NCI-H1436 treated with DMSO at 0.1 percent for 48 hours (cell line): ENCODE results near the gene MARCHF10.

Experiments used
- DNase-seq: peaks from one replicate; lab custom pipeline; 2025; lab: John Stamatoyannopoulos, UW

Gene MARCHF10

GRCh38 chr17:62676952-62677596, 131.0 kb downstream of the MARCHF10 start:
- no peak for DNase-seq

- DNase-seq = no peak
Observed at GRCh38 chr17:62676231-62676943, 131.7 kb downstream of the MARCHF10 start.

GRCh38 chr17:62675701-62676100, 132.4 kb downstream of the MARCHF10 start:
- no peak for DNase-seq

DNA sequence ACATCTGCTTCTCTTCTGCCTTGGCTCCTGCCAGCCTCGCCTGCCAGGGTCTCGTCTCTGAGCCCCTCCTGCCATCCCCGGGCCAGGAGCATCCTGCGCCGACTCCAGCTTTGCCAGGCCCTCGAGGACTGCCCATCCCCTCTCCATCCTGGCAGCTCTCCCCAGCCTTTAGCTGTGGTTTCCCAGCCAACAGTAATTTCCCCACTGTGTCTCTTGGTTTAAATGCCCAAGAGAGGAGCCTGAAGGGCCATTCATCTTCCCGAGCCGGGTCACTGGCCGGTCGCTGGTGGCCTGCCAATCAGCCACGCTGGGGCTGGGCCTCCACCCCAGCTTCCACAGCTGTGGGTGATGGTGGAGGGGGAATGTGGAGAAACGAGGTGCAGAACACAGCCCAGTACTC, 132.9 kb downstream of the MARCHF10 start:
- DNase-seq = no peak

DNA sequence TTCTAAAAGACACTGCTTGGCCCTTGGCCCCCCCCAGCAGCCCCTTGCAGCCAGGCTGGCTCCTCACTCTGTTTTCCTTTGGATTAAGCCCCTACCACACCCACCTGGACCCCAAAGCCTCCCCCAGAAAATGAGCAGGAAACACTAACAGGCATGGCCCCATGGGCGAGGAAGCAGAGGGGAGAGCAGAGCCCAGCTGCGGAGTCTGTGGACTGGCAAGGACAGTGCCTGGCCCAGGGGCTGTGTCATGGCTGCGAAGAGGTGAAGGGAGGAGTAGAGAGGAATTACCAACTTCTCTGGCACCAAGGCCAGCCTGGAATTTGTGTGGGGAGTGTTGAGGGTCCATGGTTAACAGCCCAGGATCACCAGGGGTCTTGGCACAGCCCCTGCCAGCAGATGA, 133.3 kb downstream of the MARCHF10 start:
- DNase-seq = no peak

DNA sequence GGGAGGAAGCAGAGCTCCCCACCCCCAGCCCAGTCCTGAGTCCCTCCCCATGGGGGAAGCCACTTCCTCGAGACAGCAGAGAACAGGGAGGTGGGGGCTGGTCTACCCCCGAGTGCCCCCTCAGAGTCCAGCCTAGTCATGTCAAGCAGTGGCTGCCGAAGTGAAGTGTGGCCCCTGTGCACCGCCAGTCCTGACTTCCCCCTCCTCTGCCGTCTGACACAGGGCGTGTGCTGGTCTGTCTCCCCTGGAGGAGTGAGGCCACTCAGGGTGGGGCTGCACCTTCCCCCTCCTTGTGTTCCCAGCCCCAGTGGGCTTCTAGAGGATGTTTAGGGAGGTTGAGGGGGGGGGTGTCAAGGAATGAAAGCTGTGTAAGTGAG, 133.8 kb downstream of the MARCHF10 start:
- no peak for DNase-seq

GRCh38 chr17:62673614-62674362, 134.3 kb downstream of the MARCHF10 start:
- no peak for DNase-seq

- DNase-seq = no peak
Observed at GRCh38 chr17:62672957-62673356, 135.2 kb downstream of the MARCHF10 start.

DNA sequence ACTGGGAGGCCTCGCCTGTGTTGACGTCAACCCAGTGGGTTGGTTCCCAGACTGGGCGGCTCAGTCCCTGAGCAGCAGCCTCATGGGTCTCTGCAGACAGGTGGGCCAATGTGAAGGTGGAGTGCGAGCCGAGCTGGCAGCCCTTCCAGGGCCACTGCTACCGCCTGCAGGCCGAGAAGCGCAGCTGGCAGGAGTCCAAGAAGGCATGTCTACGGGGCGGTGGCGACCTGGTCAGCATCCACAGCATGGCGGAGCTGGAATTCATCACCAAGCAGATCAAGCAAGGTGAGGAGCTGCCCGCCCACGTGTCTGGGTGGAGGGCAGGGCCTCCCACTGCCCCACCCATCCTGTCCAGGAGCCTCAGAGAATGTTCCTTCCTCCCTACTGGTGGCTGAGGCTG, 136.6 kb downstream of the MARCHF10 start:
- no peak for DNase-seq

GRCh38 chr17:62670202-62670821, 137.8 kb downstream of the MARCHF10 start:
- DNase-seq = no peak

- no peak for DNase-seq
Observed at GRCh38 chr17:62668091-62668804, 139.9 kb downstream of the MARCHF10 start.

- DNase-seq = no peak
Observed at GRCh38 chr17:62666801-62667591, 141.1 kb downstream of the MARCHF10 start.

DNA sequence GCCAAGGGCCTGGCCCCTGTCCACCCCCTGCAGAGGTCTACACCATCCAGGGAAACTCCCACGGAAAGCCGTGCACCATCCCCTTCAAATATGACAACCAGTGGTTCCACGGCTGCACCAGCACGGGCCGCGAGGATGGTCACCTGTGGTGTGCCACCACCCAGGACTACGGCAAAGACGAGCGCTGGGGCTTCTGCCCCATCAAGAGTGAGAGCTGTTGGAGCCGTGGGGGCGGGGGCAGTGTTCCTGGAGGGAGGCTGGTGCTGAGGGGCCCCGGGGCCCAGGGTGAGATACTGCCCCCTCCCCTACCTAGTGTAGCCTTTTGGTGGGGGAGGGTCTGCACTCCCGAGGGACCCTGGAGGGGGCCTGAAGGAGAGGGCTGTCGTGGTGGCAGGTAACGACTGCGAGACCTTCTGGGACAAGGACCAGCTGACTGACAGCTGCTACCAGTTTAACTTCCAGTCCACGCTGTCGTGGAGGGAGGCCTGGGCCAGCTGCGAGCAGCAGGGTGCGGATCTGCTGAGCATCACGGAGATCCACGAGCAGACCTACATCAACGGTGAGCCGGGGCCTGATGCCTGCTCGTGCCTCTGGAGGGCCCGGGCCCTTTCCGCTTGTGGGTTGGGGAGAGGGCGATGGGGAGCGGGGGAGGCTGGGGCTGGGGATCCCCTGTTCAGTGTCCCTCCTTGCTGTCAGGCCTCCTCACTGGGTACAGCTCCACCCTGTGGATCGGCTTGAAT, 141.9 kb downstream of the MARCHF10 start:
- no peak for DNase-seq

DNA sequence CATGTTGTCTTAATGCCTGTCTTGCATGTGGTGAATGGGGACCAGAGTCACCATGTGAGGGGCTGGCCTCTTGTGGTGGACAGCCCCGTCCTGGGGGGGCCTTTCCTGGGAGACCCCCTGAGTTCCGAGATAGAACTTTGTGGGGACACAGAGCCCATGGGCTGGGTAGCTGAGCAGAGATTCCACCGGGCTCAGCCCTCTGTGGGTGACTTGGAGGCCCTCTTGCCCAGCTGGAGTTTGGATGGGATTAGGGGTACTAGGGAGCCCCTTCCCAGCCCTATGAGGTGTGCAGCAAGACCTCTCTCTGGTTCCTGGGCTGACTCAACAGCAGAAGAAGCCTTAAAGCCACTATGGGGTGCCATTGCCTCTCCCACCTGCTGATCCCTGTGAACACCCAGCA, 142.5 kb downstream of the MARCHF10 start:
- DNase-seq = no peak

DNA sequence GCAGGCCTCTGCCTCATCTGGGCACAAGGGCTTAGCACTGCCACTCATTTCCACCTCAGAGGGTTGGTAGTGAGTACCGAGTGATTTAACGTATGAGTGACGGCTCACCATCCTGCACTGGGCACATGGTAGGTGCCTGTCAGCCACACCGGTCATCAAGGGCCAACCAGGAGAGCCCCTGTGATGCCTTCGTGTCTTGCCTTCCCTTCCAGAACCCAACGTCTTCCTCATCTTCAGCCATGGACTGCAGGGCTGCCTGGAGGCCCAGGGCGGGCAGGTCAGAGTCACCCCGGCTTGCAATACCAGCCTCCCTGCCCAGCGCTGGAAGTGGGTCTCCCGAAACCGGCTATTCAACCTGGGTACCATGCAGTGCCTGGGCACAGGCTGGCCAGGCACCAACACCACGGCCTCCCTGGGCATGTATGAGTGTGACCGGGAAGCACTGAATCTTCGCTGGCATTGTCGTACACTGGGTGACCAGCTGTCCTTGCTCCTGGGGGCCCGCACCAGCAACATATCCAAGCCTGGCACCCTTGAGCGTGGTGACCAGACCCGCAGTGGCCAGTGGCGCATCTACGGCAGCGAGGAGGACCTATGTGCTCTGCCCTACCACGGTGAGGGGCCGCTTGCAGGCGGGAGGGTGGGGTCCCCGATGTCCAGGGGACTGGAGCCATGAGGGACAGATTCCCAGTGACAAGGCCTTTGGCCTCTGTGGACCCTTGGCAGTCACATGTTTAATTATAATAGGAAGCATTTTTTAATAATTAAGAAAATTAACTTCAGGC, 143.6 kb downstream of the MARCHF10 start:
- DNase-seq = no peak

DNA sequence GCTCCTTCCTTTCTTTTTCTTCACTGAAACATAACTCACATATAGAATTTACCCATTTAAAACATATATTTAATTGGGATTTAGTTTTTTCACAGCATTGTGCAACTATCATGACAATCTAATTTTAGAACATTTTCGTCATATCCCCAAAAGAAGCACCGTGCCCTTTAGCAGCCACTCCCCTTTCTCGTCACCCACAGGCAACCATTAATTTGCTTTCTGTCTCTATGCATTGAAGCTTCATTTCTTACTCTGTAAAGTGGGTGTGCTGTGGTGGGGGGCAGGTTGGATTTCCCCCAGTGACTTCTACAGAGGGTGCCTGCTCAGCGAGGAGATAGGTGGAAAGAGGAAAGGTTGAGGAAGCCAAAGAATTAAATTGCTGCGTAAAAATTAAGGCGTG, 144.8 kb downstream of the MARCHF10 start:
- no peak for DNase-seq

- no peak for DNase-seq
Observed at GRCh38 chr17:62662855-62663254, 145.3 kb downstream of the MARCHF10 start.

DNA sequence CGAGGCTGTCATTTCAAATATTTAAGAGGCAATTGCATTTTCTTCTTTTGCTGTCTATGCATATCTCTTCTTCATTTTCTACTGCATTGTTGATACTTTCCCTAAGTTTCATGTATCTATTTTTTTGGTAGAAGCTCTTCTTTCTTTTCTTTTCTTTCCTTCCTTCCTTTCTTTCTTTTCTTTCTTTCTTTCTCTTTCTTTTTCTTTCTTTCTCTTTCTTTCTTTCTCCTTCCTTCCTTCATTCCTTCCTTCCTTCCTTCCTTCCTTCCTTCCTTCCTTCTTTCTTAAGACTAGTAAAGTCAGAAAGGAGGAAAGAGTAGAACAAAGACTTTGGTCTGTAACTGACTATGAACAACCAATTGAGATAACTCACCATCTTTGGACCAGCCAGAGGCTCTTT, 146.8 kb downstream of the MARCHF10 start:
- no peak for DNase-seq

GRCh38 chr17:62660629-62661118, 147.4 kb downstream of the MARCHF10 start:
- no peak for DNase-seq
